ELR (cell line): ENCODE measurements around the gene CBR3.

Source experiments
- DNase-seq: peaks from one replicate; pipeline ENCODE4 v3.0.0-alpha.2; 2015; ENCODE audit warnings: low read depth

Gene CBR3

GRCh38 chr21:36155603-36156338, 20.9 kb downstream of the CBR3 start:
- DNase-seq = no peak

GRCh38 chr21:36156339-36156814, 21.5 kb downstream of the CBR3 start:
- DNase-seq = peak; percentile 98

- DNase-seq = no peak
These were observed 22.2 kb downstream of the CBR3 start, which contains the start of gene DOP1B for GRCh38 chr21:36156815-36157670. DOP1B (plus strand) TSS chr21:36156824; CDS start chr21:36164734, 7,910 bp downstream.

GRCh38 chr21:36159356-36159921, 24.6 kb downstream of the CBR3 start:
- DNase-seq = no peak

GRCh38 chr21:36160850-36161178, 25.9 kb downstream of the CBR3 start:
- DNase-seq = no peak

- DNase-seq = no peak
These were observed 27.8 kb downstream of the CBR3 start for GRCh38 chr21:36162631-36163030.

GRCh38 chr21:36163750-36164741, 29.2 kb downstream of the CBR3 start:
- DNase-seq = no peak

- DNase-seq = no peak
These were observed 30.5 kb downstream of the CBR3 start for GRCh38 chr21:36165356-36165755.

GRCh38 chr21:36166705-36167104, 31.8 kb downstream of the CBR3 start:
- no peak for DNase-seq

- no peak for DNase-seq
These were observed 32.7 kb downstream of the CBR3 start for GRCh38 chr21:36167541-36167940.

- DNase-seq = no peak
These were observed 34.7 kb downstream of the CBR3 start for GRCh38 chr21:36169470-36170128.

- DNase-seq = no peak
These were observed 35.9 kb downstream of the CBR3 start for GRCh38 chr21:36170823-36171222.

GRCh38 chr21:36171336-36171735, 36.5 kb downstream of the CBR3 start:
- DNase-seq = no peak

GRCh38 chr21:36171741-36172331, 37.0 kb downstream of the CBR3 start:
- DNase-seq = no peak

GRCh38 chr21:36174780-36175179, 39.9 kb downstream of the CBR3 start:
- DNase-seq = no peak

GRCh38 chr21:36175771-36176565, 41.1 kb downstream of the CBR3 start:
- DNase-seq = no peak

- no peak for DNase-seq
These were observed 43.5 kb downstream of the CBR3 start for GRCh38 chr21:36178349-36178748.

GRCh38 chr21:36179145-36179544, 44.3 kb downstream of the CBR3 start:
- DNase-seq = no peak

- DNase-seq = no peak
These were observed 46.1 kb downstream of the CBR3 start for GRCh38 chr21:36180963-36181362.
